T-helper 22 cell (primary cell): ENCODE data around the gene ZDHHC5.

ENCODE experiments used
- DNase-seq: peaks from one replicate; pipeline ENCODE4 v3.0.0-alpha.2; 2020; ENCODE audit warnings: low read depth

Gene ZDHHC5

GRCh38 chr11:57667736-57668433 is at the start of gene ZDHHC5:
Gene ZDHHC5, plus strand, starts transcription at chr11:57668114. Its CDS starts 4,977 bp downstream, at chr11:57673091.
- peak; percentile 100 for DNase-seq

GRCh38 chr11:57618438-57618837 is 49.5 kb upstream of the ZDHHC5 start:
- DNase-seq, result no peak

GRCh38 chr11:57619331-57619730 is 48.6 kb upstream of the ZDHHC5 start:
- no peak for DNase-seq

- DNase-seq, result no peak
These were observed 47.4 kb upstream of the ZDHHC5 start for GRCh38 chr11:57620467-57620866.

GRCh38 chr11:57622263-57622662 is 45.7 kb upstream of the ZDHHC5 start:
- DNase-seq, result no peak

- no peak for DNase-seq
These were observed 43.0 kb upstream of the ZDHHC5 start for GRCh38 chr11:57624864-57625263.

- no peak for DNase-seq
These were observed 41.0 kb upstream of the ZDHHC5 start for GRCh38 chr11:57626895-57627294.

GRCh38 chr11:57630171-57630570 is 37.7 kb upstream of the ZDHHC5 start:
- no peak for DNase-seq

- no peak for DNase-seq
These were observed 35.8 kb upstream of the ZDHHC5 start for GRCh38 chr11:57632116-57632515.

GRCh38 chr11:57633394-57634070 is 34.4 kb upstream of the ZDHHC5 start:
- DNase-seq, result no peak

- no peak for DNase-seq
These were observed 33.6 kb upstream of the ZDHHC5 start for GRCh38 chr11:57634311-57634710.

GRCh38 chr11:57635246-57635645 is 32.7 kb upstream of the ZDHHC5 start:
- no peak for DNase-seq

GRCh38 chr11:57637626-57638004 is 30.3 kb upstream of the ZDHHC5 start:
- DNase-seq, result no peak

- no peak for DNase-seq
These were observed 29.7 kb upstream of the ZDHHC5 start for GRCh38 chr11:57638005-57638781.

- DNase-seq, result no peak
These were observed 29.0 kb upstream of the ZDHHC5 start for GRCh38 chr11:57638811-57639320.

GRCh38 chr11:57639321-57640067 is 28.4 kb upstream of the ZDHHC5 start:
- DNase-seq, result no peak

- DNase-seq, result no peak
These were observed 27.7 kb upstream of the ZDHHC5 start for GRCh38 chr11:57640068-57640800.

GRCh38 chr11:57641011-57641807 is 26.7 kb upstream of the ZDHHC5 start:
- no peak for DNase-seq

- DNase-seq, result no peak
These were observed 24.1 kb upstream of the ZDHHC5 start for GRCh38 chr11:57643802-57644201.
